Stimulated activated CD8-positive, alpha-beta memory T cell treated with anti-CD3 and anti-CD28 coated beads, Interleukin-7, amount 100 ng/mL, for 48 hours (primary cell): ENCODE results near the gene RPL10A.

Source experiments
- DNase-seq, 2 donors: peaks; one replicate each; pipeline ENCODE4 v3.0.0-alpha.2; 2020; ENCODE audit warnings: low read depth in 1 of 2; ENCODE audit errors: extremely low read depth in 1 of 2

Gene RPL10A

DNA sequence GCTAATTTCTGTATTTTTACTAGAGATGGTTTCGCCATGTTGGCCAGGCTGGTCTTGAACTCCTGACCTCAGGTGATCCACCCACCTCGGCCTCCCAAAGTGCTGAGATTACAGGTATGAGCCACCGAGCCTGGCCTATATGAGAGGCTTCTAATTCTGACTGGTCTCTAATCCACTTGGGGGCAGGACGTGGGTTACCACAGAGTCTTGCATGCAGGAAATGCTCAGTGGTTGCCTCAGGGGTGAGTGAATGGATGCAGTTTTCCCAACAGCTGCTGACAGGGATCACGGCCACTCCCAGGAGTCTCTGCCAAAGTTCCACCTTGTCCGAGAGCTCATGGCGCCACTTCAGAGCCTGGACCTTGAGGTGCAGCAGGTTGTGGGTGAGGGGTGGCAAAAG is 22.5 kb upstream of the RPL10A start:
- DNase-seq = no peak

GRCh38 chr6:35448191-35448590 is 20.0 kb upstream of the RPL10A start:
- DNase-seq = no peak

- no peak for DNase-seq
Observed at GRCh38 chr6:35449287-35449881, 18.8 kb upstream of the RPL10A start.

GRCh38 chr6:35451354-35452182 is 16.6 kb upstream of the RPL10A start:
- no peak for DNase-seq

GRCh38 chr6:35452183-35453090 is 15.8 kb upstream of the RPL10A start, which contains the start of gene FANCE:
Gene FANCE, plus strand, starts transcription at chr6:35452338. Its CDS starts 208 bp downstream, at chr6:35452546.
- DNase-seq = peak; percentile 89 to 93

- DNase-seq = no peak
Observed at GRCh38 chr6:35453236-35453635, 15.0 kb upstream of the RPL10A start.

DNA sequence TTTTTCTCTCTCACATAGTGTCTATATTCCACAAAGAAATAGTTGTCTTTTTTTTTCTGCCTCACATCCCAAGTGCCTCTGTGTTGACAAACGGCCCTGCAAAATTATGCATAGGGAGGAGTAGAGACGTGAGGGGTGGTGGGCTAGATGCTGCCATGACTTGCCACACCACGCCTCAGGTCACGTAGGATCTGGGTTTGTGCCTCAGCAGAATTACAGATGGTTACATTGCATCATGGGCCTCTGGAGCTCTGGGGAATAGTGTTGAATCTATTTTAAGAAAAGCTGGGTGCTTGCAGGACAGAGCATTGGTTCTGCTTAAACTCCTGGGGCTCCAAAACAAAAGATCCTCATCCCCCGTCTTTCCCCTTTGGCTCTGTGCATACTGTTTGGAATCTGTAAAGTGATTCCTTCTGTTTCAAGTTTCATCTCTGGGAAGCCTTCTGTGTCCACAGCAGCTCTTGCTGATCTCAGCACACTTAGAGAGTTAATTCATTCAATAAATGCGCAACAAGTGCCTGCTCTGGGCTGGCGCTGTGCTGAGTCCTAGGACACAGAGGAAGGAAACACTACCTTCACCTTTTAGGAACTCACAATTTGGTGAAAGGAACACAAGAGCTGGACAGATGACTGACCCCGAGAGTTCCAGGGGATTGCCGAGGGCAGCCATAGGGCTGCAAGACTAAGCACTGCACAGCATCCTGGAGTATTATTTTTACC is 13.7 kb upstream of the RPL10A start:
- no peak for DNase-seq

GRCh38 chr6:35457907-35458306 is 10.3 kb upstream of the RPL10A start:
- DNase-seq = no peak

DNA sequence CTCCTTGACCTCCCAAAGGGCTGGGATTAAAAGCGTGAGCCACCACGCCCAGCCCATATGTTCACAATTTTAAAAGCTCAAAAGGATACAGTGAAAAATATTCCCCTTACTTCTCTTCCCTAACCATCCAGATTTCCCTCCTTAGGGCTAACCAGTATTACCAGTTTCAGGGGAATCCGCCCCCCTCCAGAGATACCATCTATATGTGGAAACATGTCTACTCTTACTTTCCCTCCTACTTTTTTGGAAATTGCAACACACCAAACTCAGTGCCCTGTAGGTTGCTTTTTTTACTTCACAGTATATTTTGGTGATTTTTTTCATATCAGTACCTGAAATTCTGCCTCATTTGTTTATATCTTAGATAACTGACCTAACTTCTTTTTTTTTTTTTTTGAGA is 6.9 kb upstream of the RPL10A start:
- no peak for DNase-seq

DNA sequence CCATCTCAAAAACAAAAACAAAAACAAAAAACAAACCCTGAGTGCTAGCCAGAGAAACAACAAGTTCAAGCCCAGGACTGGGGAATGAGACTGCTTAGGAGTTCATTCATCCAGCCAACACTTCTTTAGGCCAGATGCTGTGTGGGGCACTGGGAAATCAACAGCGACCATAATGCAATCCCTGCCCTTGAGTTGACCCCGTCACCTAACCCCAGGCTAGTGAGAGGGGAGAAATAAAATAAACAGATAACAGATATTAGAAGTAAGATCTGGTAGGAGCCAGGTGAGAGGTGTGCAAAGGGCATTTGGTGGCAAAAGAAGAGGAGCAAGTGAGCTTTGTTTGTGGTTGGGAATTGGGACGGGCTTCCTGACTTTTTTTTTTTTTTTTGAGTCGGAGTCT is 4.9 kb upstream of the RPL10A start:
- no peak for DNase-seq

DNA sequence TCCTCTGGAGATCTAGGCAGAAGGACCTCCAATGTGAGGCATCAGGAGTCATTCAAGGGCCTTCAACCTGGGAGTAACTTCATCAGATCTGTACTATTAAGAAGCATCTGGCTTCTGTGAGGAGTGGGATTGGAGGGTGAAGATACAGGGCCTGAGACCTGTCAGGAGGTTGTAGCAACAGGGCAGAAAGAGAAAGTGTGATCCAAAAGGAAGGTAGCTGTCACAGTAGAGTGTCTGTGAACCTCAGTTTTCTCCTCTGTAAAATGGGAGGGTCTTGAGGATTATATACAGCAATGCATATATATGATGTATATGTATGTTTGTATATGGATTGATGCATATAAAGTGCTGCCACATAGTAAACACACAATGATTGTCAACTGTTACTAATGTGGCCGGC is 2.6 kb upstream of the RPL10A start:
- no peak for DNase-seq

DNA sequence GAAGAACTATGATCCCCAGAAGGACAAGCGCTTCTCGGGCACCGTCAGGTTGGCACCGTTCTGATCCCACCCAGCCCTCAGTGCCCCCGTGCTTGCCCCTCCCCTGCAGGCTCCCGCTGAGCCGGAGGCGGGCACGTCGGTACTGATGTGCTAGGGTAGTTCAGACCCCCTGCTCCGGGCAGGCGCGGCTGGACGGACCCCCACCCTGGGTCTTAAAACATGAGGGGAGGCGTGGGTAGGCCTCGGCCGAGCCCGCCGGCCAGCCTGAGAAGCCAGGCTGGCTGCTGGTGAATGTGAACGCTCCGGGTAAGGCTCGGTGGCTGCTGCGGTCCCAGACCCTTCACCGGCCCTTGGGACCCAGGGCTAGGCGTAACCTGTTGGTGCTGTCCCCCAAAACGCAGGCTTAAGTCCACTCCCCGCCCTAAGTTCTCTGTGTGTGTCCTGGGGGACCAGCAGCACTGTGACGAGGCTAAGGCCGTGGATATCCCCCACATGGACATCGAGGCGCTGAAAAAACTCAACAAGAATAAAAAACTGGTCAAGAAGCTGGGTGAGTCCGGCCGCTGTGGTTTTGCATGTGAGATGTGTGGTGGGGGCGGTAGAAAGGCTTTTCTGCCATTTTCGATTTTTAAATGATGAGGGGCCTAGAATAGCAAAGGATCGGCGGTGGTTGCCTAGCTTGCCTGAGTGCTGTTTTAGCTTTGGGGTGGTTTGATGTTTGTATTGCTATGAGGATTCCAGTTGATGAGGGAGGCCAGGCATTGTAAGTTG is 964 bp downstream of the RPL10A start:
- no peak for DNase-seq

- no peak for DNase-seq
Observed at GRCh38 chr6:35469751-35470662, 1.8 kb downstream of the RPL10A start.

DNA sequence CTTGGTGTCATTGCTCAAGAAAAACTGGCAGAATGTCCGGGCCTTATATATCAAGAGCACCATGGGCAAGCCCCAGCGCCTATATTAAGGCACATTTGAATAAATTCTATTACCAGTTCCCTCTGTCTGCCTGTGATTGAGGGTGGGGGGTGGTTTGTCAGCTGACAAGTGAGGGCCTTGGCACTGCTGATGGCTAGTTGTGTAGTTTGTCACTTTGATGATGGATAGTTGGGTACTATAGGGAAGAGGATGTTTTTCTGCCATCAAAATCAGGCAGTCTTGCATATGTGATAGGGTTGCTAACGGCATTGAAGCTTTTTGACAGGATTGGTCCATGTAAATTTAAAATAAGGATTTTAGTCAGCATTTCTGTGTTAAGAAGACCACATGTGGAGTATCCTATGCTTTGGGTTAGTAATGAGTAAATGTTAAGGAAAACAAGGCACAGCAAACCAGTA is 2.5 kb downstream of the RPL10A start:
- DNase-seq = no peak

DNA sequence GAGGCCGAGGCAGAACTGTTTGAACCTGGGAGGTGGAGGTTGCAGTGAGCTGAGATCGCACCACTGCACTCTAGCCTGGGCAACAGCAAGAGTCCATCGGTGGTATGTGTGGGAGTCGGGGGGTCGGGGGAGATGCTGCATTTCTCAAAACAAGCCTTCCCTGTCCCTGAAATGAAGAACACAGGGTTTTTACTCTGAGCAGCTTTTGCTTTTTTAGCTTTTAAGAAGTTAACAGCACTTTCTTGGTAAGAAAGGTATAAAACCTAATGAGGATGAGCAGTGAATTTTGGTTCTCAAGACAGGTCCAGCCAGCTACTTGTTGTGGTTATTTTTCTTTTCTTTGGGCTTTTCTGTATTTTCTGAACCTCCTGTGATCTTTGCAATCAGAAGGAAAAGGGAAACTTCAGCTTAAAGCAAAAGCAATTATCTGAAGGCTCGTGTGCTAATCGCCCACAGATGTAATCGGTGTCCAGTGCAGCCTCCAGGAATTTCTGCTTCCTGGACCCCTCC is 3.7 kb downstream of the RPL10A start:
- DNase-seq = no peak

DNA sequence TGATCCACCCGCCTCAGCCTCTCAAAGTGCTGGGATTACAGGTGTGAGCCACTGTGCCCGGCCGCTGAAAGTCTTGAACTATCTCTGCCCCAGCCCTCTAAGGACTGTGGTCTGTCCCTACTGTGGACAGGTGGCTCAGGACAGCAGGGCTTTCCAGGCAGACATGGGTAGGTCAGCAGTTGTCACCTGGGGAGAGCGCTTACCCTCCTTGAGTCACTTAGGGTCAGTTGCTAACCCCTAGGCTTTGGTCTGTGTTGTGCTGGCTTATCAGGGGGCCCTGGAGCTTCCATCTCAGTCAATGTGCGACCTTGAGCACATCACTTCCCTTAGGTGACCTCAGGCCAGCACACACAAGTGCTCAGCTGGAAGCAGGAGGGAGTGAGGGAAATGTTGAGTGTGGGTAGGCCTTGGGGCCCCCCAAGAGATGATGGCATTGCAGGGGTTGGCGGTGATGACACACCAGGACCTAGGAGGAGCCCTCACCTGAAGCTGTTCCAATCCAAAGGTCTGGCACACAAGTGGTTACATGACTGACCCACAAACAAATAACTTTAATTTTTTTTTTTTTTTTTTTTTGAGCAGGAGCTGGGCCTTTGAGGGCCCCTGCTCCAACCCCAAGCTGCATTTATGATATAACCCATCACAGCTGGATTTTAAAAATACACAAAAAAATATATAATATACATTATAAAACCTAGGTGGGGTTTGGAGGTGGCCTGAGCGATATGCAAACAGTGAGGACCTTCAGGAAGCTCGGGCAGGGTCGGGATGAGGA is 5.1 kb downstream of the RPL10A start:
- peak in 1 of 2 donors; percentile 23 for DNase-seq

DNA sequence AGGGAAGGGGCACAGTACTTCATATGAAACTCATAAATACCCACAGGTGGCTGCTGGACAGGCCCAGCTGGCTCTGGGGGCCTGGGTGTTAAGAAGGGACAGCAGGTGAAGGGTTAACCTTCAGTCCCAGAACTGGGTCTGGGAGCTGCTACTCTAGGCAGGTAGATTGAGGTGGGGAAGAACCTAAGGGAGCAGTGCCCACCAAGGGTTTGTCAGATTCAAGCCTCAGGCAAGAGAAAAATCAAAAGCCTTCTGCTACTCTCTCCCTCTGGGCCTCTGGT is 5.6 kb downstream of the RPL10A start:
- no peak for DNase-seq
